Measurements from ENCODE around the gene MCM3.

The MCM3 gene

GRCh38 chr6:52245425-52245824 is 39.1 kb downstream of the MCM3 start:
- no peaks in the 10 kb centered on the region for H3F3A ChIP-seq (ENCODE audit: insufficient read depth, low read length)
- no peak overlapping the region for H3K4me2 ChIP-seq (ENCODE audit: low read length)
- no peaks in the 10 kb centered on the region for H3K9me3 ChIP-seq (ENCODE audit: low read length)

DNA sequence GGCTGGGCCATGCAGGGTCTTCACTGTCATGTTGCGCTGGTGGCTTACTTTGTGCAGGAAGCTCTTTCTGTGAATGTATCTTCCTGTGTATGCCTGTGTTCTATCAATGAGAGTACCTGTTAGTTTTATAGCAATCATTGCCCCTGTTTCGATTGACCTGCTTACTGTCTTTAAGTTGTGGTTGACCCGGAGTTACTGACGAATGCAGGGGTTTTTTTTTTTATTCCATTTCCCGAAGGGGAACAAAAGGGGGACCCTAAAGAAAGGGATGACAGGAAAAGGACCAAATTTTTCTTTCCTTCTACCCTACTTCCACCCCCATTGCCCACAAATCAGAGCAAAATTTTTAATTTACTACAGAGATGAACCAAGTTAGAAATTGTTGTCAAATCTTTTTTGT is 40.1 kb downstream of the MCM3 start, which contains the start of gene IL17F:
Gene IL17F (minus strand): TSS at position 101 of the 400 bp plus-strand sequence. CDS start 71 bp downstream, at position 30.
- Histone ChIP-seq H3K9me2 (ENCODE audit: low read depth, low read length) (no peaks in the 10 kb centered on the region), H3K36me3 (ENCODE audit: insufficient read depth, low read length) (no peaks in the 10 kb centered on the region), H3K9me3 (ENCODE audit: low read length) (no peaks in the 10 kb centered on the region), H2AFZ (ENCODE audit: low read length) (no peak within 1 kb of the TSS), H3K4me2 (ENCODE audit: low read length) (no peak within 1 kb of the TSS), H3K27ac (ENCODE audit: low read depth, low read length, poor library complexity, severe bottlenecking) (no peak within 1 kb of the TSS), H3F3A (ENCODE audit: insufficient read depth, low read length) (no peaks in the 10 kb centered on the region), H3K9ac (ENCODE audit: low read length) (no peak within 1 kb of the TSS), H3K4me3 (ENCODE audit: low read depth, low read length, poor library complexity, severe bottlenecking) (no peak within 1 kb of the TSS), H3K27me3 (ENCODE audit: insufficient read depth, low read length) (no peaks in the 10 kb centered on the region; the same call in 1 of the 2 replicates), H4K20me1 (ENCODE audit: insufficient read depth, low read length) (no peaks in the 10 kb centered on the region), H3K79me2 (ENCODE audit: insufficient read depth, low read length) (no peaks in the 10 kb centered on the region), H3K4me1 (ENCODE audit: insufficient read depth, low read length, severe bottlenecking) (no peaks in the 10 kb centered on the region)
- TF ChIP-seq CTCF (IDR thresholded peaks at IDR 0.05; ENCODE audit: low read length) (no peak), EZH2 (IDR thresholded peaks at IDR 0.05; ENCODE audit: borderline replicate concordance, low read length) (no peak)

More at GRCh38 chr6:52245425-52245824, 39.1 kb downstream of the MCM3 start:
- H3K4me3 ChIP-seq (ENCODE audit: low read depth, low read length, poor library complexity, severe bottlenecking) = no peak overlapping the region
- H3K9ac ChIP-seq (ENCODE audit: low read length) = no peak overlapping the region
- TF ChIP-seq CTCF (IDR thresholded peaks at IDR 0.05; ENCODE audit: low read length) (no peak), EZH2 (IDR thresholded peaks at IDR 0.05; ENCODE audit: borderline replicate concordance, low read length) (no peak)
- H3K27me3 ChIP-seq (ENCODE audit: insufficient read depth, low read length) = no peaks in the 10 kb centered on the region; the same call in none of the 2 replicates
- no peaks in the 10 kb centered on the region for H3K36me3 ChIP-seq (ENCODE audit: insufficient read depth, low read length)
- H3K27ac ChIP-seq (ENCODE audit: low read depth, low read length, poor library complexity, severe bottlenecking) = no peak overlapping the region
- no peaks in the 10 kb centered on the region for H3K9me2 ChIP-seq (ENCODE audit: low read depth, low read length)
- H2AFZ ChIP-seq (ENCODE audit: low read length) = no peak overlapping the region
- H4K20me1 ChIP-seq (ENCODE audit: insufficient read depth, low read length) = no peaks in the 10 kb centered on the region
- no peaks in the 10 kb centered on the region for H3K4me1 ChIP-seq (ENCODE audit: insufficient read depth, low read length, severe bottlenecking)
- no peaks in the 10 kb centered on the region for H3K79me2 ChIP-seq (ENCODE audit: insufficient read depth, low read length)

GRCh38 chr6:52243282-52243893 is 41.2 kb downstream of the MCM3 start:
- no peaks in the 10 kb centered on the region for H3F3A ChIP-seq (ENCODE audit: insufficient read depth, low read length)
- no peaks in the 10 kb centered on the region for H3K4me1 ChIP-seq (ENCODE audit: insufficient read depth, low read length, severe bottlenecking)
- no peaks in the 10 kb centered on the region for H3K36me3 ChIP-seq (ENCODE audit: insufficient read depth, low read length)
- no peak overlapping the region for H3K9ac ChIP-seq (ENCODE audit: low read length)
- no peaks in the 10 kb centered on the region for H4K20me1 ChIP-seq (ENCODE audit: insufficient read depth, low read length)
- no peak overlapping the region for H3K27ac ChIP-seq (ENCODE audit: low read depth, low read length, poor library complexity, severe bottlenecking)
- TF ChIP-seq EZH2 (IDR thresholded peaks at IDR 0.05; ENCODE audit: borderline replicate concordance, low read length) = no peak
- no peak for TF ChIP-seq CTCF (IDR thresholded peaks at IDR 0.05; ENCODE audit: low read length)
- H3K9me3 ChIP-seq (ENCODE audit: low read length) = no peaks in the 10 kb centered on the region
- no peak overlapping the region for H3K4me3 ChIP-seq (ENCODE audit: low read depth, low read length, poor library complexity, severe bottlenecking)
- no peak overlapping the region for H2AFZ ChIP-seq (ENCODE audit: low read length)
- H3K9me2 ChIP-seq (ENCODE audit: low read depth, low read length) = no peaks in the 10 kb centered on the region
- H3K79me2 ChIP-seq (ENCODE audit: insufficient read depth, low read length) = no peaks in the 10 kb centered on the region
- H3K27me3 ChIP-seq (ENCODE audit: insufficient read depth, low read length) = no peaks in the 10 kb centered on the region; the same call in 1 of the 2 replicates
- H3K4me2 ChIP-seq (ENCODE audit: low read length) = no peak overlapping the region

Measured in OCI-LY1 (cell line).